Muscle of back (tissue), 11 donors: Measurements from ENCODE around the gene EMP2. TPM values are rescaled to one million over a fixed set of nuclear protein-coding genes. Genes with fewer than 3 reads are reported as not detected.
A peak's percentile ranks its signal among the peaks of the same experiment; 100 is the strongest.
"Not testable (repeated sequence)": the region's sequence is repeated elsewhere in the genome, so short reads cannot be mapped to it uniquely, and the experiment has no call there.

Experiments
- DNase-seq, 3 donors: peaks; one replicate each; pipeline versions ENCODE4 v3.0.0 to v3.0.0-alpha.2; 2013
- polyA plus RNA-seq, 10 donors: library from polyadenylated mRNA; unstranded; fragments of 120-200 nt; gene quantifications; one replicate each; pipeline ENCODE4 v1.2.1, GENCODE V29; 2013; ENCODE audit not compliant: insufficient read length in 10 of 10

EMP2 gene
- polyA plus RNA-seq, 10 donors: 48.1 to 88.5 (median 63.1) TPM

GRCh38 chr16:10580883-10581247, 467 bp upstream of the EMP2 start:
- no peak for DNase-seq

- no peak for DNase-seq
These were observed 828 bp downstream of the EMP2 start for GRCh38 chr16:10579575-10579964.

GRCh38 chr16:10578474-10579316, 1.7 kb downstream of the EMP2 start:
- DNase-seq: no peak

- DNase-seq: peak; percentile 80 to 86 (median 84)
These were observed 2.8 kb downstream of the EMP2 start for GRCh38 chr16:10577305-10578202.

GRCh38 chr16:10576390-10577304, 3.8 kb downstream of the EMP2 start:
- DNase-seq: peak in 2 of 3 donors; percentile 58 to 67

- no peak for DNase-seq
These were observed 4.8 kb downstream of the EMP2 start for GRCh38 chr16:10575506-10576130.

GRCh38 chr16:10572611-10573010, 7.8 kb downstream of the EMP2 start:
- no peak for DNase-seq

- no peak for DNase-seq
These were observed 9.0 kb downstream of the EMP2 start for GRCh38 chr16:10571354-10571753.

GRCh38 chr16:10569621-10570020, 10.8 kb downstream of the EMP2 start:
- peak in 2 of 3 donors; percentile 36 to 49 for DNase-seq

- DNase-seq: no peak
These were observed 13.8 kb downstream of the EMP2 start for GRCh38 chr16:10566613-10567012.

GRCh38 chr16:10565167-10565566, 15.2 kb downstream of the EMP2 start:
- no peak for DNase-seq

- no peak for DNase-seq
These were observed 15.8 kb downstream of the EMP2 start for GRCh38 chr16:10564591-10564990.

- no peak for DNase-seq
These were observed 18.0 kb downstream of the EMP2 start for GRCh38 chr16:10562361-10562899.

GRCh38 chr16:10561425-10561824, 19.0 kb downstream of the EMP2 start:
- no peak for DNase-seq

- no peak for DNase-seq
These were observed 19.4 kb downstream of the EMP2 start for GRCh38 chr16:10561001-10561400.

GRCh38 chr16:10559792-10560191, 20.6 kb downstream of the EMP2 start:
- not testable (repeated sequence) for DNase-seq

GRCh38 chr16:10558746-10559641, 21.4 kb downstream of the EMP2 start:
- peak in 2 of 3 donors; percentile 60 to 73 for DNase-seq

- no peak for DNase-seq
These were observed 22.1 kb downstream of the EMP2 start for GRCh38 chr16:10558305-10558704.

GRCh38 chr16:10557750-10558149, 22.6 kb downstream of the EMP2 start:
- no peak for DNase-seq

- no peak for DNase-seq
These were observed 24.2 kb downstream of the EMP2 start for GRCh38 chr16:10556236-10556635.
